Muscle of arm (tissue), 12 donors: ENCODE data around the gene ABCA6. TPM values are rescaled to one million over a fixed set of nuclear protein-coding genes. Genes with fewer than 3 reads are reported as not detected.
A peak's percentile ranks its signal among the peaks of the same experiment; 100 is the strongest.
"Not testable (repeated sequence)": the region's sequence is repeated elsewhere in the genome, so short reads cannot be mapped to it uniquely, and the experiment has no call there.

Experiments
- DNase-seq: peaks from one replicate; pipeline ENCODE4 v3.0.0-alpha.2; 2013
- polyA plus RNA-seq, 12 donors: library from polyadenylated mRNA; unstranded; fragments of 120-200 nt; gene quantifications; one replicate each; pipeline ENCODE4 v1.2.1, GENCODE V29; 2013; ENCODE audit not compliant: insufficient read length in 12 of 12

The ABCA6 gene
- polyA plus RNA-seq, 12 donors = 8.6 to 22.1 (median 12.5) TPM; not detected in 1

- DNase-seq = not testable (repeated sequence)
Observed at GRCh38 chr17:69073392-69073791, 68.3 kb downstream of the ABCA6 start.

- DNase-seq = not testable (repeated sequence)
Observed at GRCh38 chr17:69072803-69073256, 68.9 kb downstream of the ABCA6 start.

DNA sequence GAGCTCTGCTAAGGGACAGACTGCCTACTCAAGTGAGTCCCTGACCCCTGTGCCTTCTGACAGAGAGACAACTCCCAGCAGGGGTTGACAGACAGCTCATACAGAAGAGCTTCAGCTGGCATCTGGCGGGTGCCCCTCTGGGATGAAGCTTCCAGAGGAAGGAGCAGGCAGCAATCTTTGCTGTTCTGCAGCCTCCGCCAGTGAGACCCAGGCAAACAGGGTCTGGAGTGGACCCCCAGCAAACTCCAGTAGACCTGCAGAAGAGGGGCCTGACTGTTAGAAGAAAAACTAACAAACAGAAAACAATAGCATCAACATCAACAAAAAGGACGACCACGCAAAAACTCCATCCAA lies 70.5 kb downstream of the ABCA6 start:
- DNase-seq = not testable (repeated sequence)

DNA sequence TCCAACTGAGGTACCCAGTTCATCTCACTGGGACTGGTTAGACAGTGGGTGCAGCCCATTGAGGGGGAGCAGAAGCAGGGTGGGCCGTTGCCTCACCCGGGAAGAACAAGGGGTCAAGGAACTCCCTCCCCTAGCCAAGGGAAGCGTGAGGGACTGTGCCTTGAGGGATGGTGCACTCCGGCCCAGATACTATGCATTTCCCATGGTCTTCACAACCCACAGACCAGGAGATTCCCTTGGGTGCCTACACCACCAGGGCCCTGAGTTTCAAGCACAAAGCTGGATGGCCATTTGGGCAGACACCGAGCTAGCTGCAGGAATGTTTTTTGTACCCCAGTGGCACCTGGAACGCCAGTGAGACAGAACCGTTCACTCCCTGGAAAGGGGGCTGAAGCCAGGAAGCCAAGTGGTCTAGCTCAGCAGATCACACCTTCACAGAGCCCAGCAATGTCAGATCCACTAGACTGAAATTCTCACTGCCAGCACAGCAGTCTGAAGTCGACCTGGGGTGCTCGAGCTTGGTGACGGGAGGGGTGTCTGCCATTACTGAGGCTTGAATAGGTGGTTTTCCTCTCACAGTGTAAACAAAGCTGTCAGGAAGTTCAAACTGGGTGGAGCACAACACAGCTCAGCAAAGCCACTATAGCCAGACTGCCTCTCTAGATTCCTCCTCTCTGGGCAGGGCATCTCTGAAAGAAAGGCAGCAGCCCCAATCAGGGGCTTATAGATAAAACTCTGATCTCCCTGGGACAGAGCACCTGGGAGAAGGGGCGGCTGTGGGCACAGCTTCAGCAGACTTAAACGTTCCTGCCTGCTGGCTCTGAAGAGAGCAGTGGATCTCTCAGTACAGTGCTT lies 71.1 kb downstream of the ABCA6 start:
- not testable (repeated sequence) for DNase-seq

- no peak for DNase-seq
Observed at GRCh38 chr17:69069226-69069750, 72.4 kb downstream of the ABCA6 start.

DNA sequence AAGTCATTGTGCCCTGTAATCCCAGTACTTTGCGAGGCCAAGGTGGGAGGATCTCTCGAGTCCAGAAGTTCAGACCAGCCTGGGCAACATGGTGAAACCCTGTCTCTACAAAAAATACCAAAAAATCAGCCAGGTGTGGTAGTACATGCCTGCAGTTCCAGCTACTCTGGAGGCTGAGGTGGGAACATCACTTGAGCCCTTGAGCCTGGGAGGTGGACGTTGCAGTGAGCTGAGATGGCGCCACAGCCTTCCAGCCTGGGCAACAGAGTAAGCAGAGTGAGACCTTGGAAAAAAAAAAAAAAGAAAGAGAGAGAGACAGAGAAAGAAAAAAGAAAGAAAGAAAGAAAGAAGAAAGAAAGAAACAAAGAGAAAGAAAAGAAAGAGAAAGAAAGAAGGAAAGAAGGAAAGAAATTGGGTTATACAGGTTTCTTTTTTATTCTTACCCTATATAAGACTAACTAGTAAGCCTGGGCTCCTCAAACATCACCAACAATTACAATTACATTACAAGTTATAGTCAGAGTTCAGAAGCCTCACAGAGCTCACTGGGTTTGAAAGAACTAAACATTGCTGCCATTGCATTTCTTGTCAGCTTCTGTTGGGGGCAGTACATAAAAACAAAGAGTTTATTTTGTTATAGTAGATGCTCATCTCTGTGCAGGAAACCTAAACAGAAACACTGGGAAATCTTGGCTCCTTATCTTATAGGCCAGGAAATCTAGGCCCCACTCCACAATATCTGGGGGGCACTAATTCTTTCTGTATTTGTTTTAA lies 74.2 kb downstream of the ABCA6 start:
- no peak for DNase-seq

GRCh38 chr17:69066482-69066881 lies 75.2 kb downstream of the ABCA6 start:
- DNase-seq = no peak

DNA sequence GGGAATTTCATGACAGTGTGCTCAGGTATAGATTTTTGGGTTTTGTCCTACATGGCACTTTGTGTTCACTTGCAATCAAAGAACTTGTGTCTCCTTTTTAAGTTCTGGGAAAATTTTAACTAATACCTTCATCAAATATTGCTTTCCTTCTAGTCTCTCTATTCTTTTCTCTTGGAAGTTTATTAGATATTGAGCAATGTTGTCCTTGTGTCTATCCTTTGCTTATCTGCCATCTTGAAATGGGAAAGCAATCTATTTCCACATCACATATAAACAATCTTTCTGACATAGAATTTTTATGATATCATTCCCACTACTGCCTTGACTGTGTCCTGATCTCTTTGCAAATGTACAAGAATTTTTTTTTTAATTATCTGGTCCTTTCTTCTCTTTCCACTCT lies 76.6 kb downstream of the ABCA6 start:
- DNase-seq = no peak

GRCh38 chr17:69064476-69064875 lies 77.2 kb downstream of the ABCA6 start:
- DNase-seq = no peak

DNA sequence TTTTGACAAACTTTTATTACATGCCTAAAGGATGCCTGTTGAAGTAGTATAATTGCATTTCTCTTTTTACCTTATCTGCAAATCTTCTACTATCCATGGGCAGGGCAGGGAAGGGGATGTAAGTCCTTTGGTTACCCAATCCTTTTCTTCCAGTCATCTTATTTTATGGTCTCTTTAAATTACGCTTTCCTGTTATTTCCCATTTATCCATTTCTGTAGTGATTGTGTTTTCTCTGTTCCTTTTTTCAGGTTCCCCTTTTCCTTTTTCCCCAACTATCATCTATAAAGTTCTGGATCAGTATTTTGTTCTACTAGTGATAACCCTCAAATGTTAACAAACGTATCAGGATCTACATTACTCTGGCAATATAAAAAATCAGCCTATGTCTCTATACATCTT lies 77.7 kb downstream of the ABCA6 start:
- no peak for DNase-seq

- DNase-seq = no peak
Observed at GRCh38 chr17:69062860-69063581, 78.7 kb downstream of the ABCA6 start.

DNA sequence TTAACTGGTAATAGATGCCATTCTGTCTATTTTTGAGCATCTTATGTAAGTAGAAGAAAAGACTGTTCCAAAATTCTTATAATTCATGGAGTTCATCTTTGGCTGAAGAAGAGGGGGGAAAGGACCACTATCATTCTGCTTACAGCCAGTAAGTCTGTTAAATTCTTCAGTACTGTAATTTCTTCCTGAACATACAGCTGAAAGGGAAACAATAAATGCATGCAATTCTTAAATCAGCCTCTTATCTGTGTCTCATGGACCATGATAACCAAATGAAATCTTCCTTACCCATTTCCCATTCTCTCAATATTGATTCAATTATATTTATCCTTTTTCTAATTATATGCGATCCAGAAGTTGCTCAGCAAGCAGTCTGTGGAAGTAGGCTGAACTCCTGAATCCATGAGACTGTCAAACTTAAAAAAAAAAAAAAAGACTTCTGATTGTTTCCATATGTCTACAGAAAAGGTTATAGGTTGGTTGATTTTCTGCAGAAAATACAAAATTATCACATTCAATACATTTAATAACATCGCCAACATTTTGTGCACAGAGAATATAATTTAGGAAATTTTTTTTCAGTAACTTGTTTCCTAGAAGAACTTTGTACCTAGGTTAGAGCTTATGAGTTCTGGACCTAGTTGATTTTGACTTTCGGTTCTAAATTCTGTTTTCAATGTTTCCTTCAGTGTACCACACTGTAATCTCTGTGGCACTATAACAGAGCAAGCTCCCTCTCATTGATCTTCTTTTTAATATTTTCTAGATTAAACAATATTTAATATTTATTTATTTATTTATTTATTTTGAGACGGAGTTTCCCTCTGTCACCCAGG lies 79.8 kb downstream of the ABCA6 start:
- DNase-seq = peak; percentile 39

DNA sequence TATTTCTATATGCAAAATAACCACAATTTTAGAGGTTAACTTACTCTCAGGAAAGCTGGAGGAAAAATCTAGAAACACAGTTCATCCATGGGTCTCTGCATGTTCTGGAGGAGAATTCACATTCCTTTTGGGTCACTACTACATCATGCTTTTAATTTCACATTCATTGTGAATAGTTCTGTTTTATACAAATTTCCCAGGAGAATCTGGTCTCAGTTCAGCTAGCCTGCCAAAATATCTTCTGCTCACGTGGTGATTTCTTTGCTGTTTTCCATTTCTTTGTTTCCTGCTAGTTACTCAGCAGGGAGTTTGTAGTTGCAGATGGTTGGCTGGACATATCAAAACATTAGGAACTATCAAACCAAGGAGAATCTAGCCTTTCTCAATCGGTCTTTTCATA lies 80.9 kb downstream of the ABCA6 start, which contains the start of gene ABCA9:
ABCA9 (minus strand) TSS at position 106 of the 400 bp plus-strand sequence. CDS start 9,801 bp downstream, outside the sequence.
- DNase-seq = peak; percentile 85

DNA sequence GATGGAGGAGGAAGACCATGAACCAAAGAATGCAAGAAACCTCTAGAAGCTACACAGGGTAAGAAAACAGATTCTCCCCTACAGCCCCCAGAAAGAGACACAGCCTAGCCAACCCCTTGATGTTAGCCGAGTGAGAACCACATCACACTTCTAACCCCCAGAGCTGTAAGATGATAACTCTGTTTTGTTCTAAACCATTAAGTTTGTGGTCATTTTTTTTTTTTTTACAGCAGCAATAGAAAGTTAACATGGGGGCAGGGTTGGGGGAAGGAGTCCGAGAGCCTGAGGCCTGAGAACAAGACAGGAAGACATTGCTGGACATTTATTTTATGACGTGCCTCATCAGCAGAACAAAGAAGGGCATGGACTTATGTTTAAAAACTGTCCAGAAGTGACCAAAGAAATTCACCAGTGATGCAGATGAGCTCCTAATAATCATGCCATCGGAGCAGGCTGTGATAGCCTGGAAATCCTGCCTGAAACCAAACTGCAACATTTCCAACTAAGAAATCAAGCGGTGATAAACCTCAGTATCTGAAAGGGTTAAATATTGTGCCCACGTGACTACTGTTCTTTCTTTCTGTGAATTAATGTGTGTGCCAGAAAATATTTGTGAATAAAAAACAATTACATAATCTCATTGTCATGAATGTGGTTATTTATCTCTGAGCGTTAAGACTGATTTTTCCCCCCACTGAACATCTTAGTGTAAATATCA lies 82.1 kb downstream of the ABCA6 start:
- DNase-seq = peak; percentile 33

GRCh38 chr17:69058165-69058564 lies 83.5 kb downstream of the ABCA6 start:
- DNase-seq = no peak

GRCh38 chr17:69057280-69057679 lies 84.4 kb downstream of the ABCA6 start:
- no peak for DNase-seq

- DNase-seq = no peak
Observed at GRCh38 chr17:69056179-69056823, 85.4 kb downstream of the ABCA6 start.

DNA sequence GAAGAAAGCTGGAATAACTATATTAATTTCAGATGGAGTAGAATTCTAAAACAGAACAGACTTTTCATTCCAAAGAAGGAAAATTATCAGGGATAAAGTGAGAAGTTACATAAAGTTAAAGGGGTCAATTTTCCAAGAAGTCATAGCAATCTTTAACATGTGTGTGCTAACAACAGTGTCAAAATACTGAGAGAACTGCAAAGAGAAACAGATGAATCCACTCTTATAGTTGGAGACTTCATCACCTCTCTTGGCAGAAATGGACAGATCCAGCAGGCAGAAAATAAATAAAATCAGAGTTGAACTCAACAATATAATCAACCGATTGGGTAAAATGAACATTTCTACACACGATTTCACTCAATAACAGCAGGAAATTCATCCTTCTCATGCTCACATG lies 86.4 kb downstream of the ABCA6 start:
- DNase-seq = no peak

- peak; percentile 43 for DNase-seq
Observed at GRCh38 chr17:69050999-69051775, 90.5 kb downstream of the ABCA6 start.
